Measurements from ENCODE around the gene KATNAL2. TPM values are rescaled to one million over a fixed set of nuclear protein-coding genes. Genes with fewer than 3 reads are reported as not detected.

KATNAL2 gene
- total RNA-seq, 1 experiment from 2014 or later = 12.1 TPM

- CTCF ChIA-PET = interaction anchor here (0.6 to 1.9 kb wide), 6 partner anchors 14 to 211 kb away, joined by 3 to 10 read pairs (median 4); no protein-coding TSS in a partner anchor
- no peaks in the 10 kb centered on the region for H3K9me3 Mint-ChIP-seq
- no peak for DNase-seq (ENCODE audit: low spot score)
- ATAC-seq = peak; percentile 22; the same call in 1 of the 2 replicates
- TF ChIP-seq SMAD4 (CRISPR knock-in tag; IDR thresholded peaks at IDR 0.05) (no peak), ZBTB43 (CRISPR knock-in tag; IDR thresholded peaks at IDR 0.05) (no peak), MXD4 (CRISPR knock-in tag; IDR thresholded peaks at IDR 0.05; ENCODE audit: borderline replicate concordance) (no peak), NFE2L1 (CRISPR knock-in tag; IDR thresholded peaks at IDR 0.05) (no peak), ZNF423 (CRISPR knock-in tag; IDR thresholded peaks at IDR 0.05) (no peak), TCF7 (CRISPR knock-in tag; IDR thresholded peaks at IDR 0.05; ENCODE audit: low read depth) (no peak), ZNF138 (CRISPR knock-in tag; conservative IDR thresholded peaks at IDR 0.05) (no peak), CREB1 (CRISPR knock-in tag; IDR thresholded peaks at IDR 0.05) (no peak), SP1 (CRISPR knock-in tag; conservative IDR thresholded peaks at IDR 0.05) (no peak), ZNF396 (CRISPR knock-in tag; IDR thresholded peaks at IDR 0.05; ENCODE audit: borderline replicate concordance) (no peak), JUN (CRISPR knock-in tag; IDR thresholded peaks at IDR 0.05) (no peak), NFYB (CRISPR knock-in tag; conservative IDR thresholded peaks at IDR 0.05; ENCODE audit: low read depth) (no peak), PREB (CRISPR knock-in tag; IDR thresholded peaks at IDR 0.05; ENCODE audit: borderline replicate concordance) (no peak), RORB (CRISPR knock-in tag; IDR thresholded peaks at IDR 0.05) (no peak)
- no peaks in the 10 kb centered on the region for H3K36me3 Mint-ChIP-seq
- H3K4me3 Mint-ChIP-seq = no peak overlapping the region
- H3K4me1 Mint-ChIP-seq = no peaks in the 10 kb centered on the region
- no peaks in the 10 kb centered on the region for H3K27me3 Mint-ChIP-seq (ENCODE audit: low read depth)
- no peak overlapping the region for H3K27ac Mint-ChIP-seq
- POLR2A ChIA-PET = interaction anchor here (0.7 kb wide), 1 partner anchor 575 kb away, joined by 4 read pairs; no protein-coding TSS in a partner anchor
These were observed 133.1 kb downstream of the KATNAL2 start for GRCh38 chr18:47050468-47050867.

- TF ChIP-seq USF1 (CRISPR knock-in tag; IDR thresholded peaks at IDR 0.05) (peak; percentile 46; the same call in 1 of the 2 replicates), ATF6 (CRISPR knock-in tag; IDR thresholded peaks at IDR 0.05) (no peak), NFE2L1 (CRISPR knock-in tag; IDR thresholded peaks at IDR 0.05) (no peak), USF2 (CRISPR knock-in tag; IDR thresholded peaks at IDR 0.05) (peak; percentile 65)
- no peaks in the 10 kb centered on the region for H3K4me1 Mint-ChIP-seq
- no peak overlapping the region for H3K4me3 Mint-ChIP-seq
- no peaks in the 10 kb centered on the region; the same call in 1 of the 2 replicates for H3K27me3 Mint-ChIP-seq (ENCODE audit: low read depth)
- no peaks in the 10 kb centered on the region for H3K9me3 Mint-ChIP-seq
- ChIA-PET POLR2A (interaction anchor here (0.7 kb wide), 1 partner anchor 14 kb away, joined by 3 read pairs; no protein-coding TSS in a partner anchor), CTCF (interaction anchor here (1.4 to 2.5 kb wide), 3 partner anchors 10 to 396 kb away, joined by 3 to 17 read pairs (median 6); no protein-coding TSS in a partner anchor)
- no peak overlapping the region for H3K27ac Mint-ChIP-seq
- no peak for DNase-seq (ENCODE audit: low spot score)
- no peaks in the 10 kb centered on the region for H3K36me3 Mint-ChIP-seq
- ATAC-seq = 0 out of 2 replicates have a peak, but pooled peaks have one; percentile 32
These were observed 137.0 kb downstream of the KATNAL2 start for GRCh38 chr18:47054369-47054768.

- ATAC-seq (no peak), DNase-seq (ENCODE audit: low spot score) (no peak)
- H3K4me1 Mint-ChIP-seq = no peaks in the 10 kb centered on the region
- H3K9me3 Mint-ChIP-seq = 0 out of 2 replicates have a peak, but pooled peaks cover 2% of the 10 kb centered on the region
- no peak overlapping the region for H3K27ac Mint-ChIP-seq
- H3K27me3 Mint-ChIP-seq (ENCODE audit: low read depth) = no peaks in the 10 kb centered on the region; the same call in 1 of the 2 replicates
- ChIA-PET CTCF (no interaction called here), POLR2A (no interaction called here)
- no peak overlapping the region for H3K4me3 Mint-ChIP-seq
- no peaks in the 10 kb centered on the region for H3K36me3 Mint-ChIP-seq
- TF ChIP-seq GRHL2 (CRISPR knock-in tag; IDR thresholded peaks at IDR 0.05; ENCODE audit: insufficient replicate concordance, severe bottlenecking) (no peak), E2F5 (CRISPR knock-in tag; IDR thresholded peaks at IDR 0.05) (no peak), ZNF423 (CRISPR knock-in tag; IDR thresholded peaks at IDR 0.05) (no peak), KAT7 (CRISPR knock-in tag; IDR thresholded peaks at IDR 0.05; ENCODE audit: borderline replicate concordance) (no peak), FOXJ3 (CRISPR knock-in tag; IDR thresholded peaks at IDR 0.05; ENCODE audit: borderline replicate concordance) (no peak), SOX15 (CRISPR knock-in tag; IDR thresholded peaks at IDR 0.05) (no peak)
These were observed 145.1 kb downstream of the KATNAL2 start for GRCh38 chr18:47062471-47062870.

Data from WTC11 (cell line).